MG63 (cell line): ENCODE data around the gene SPSB1. TPM values are rescaled to one million over a fixed set of nuclear protein-coding genes. Genes with fewer than 3 reads are reported as not detected.
"Not testable (repeated sequence)": the region's sequence is repeated elsewhere in the genome, so short reads cannot be mapped to it uniquely, and the experiment has no call there.

Experiments
- DNase-seq: peaks from one replicate; pipeline ENCODE4 v3.0.0-alpha.2; 2020
- H3K27me3 ChIP-seq: fragments of 250-450 bp; sonication (Bioruptor Pico); 2 replicates; pipeline ENCODE4 v1.5.1; 2020; ENCODE audit warnings: mild to moderate bottlenecking, moderate library complexity
- H3K36me3 ChIP-seq: fragments of 250-450 bp; sonication (Bioruptor Pico); 2 replicates; pipeline ENCODE4 v1.5.1; 2020; ENCODE audit warnings: mild to moderate bottlenecking, moderate library complexity
- H3K4me3 ChIP-seq: fragments of 250-450 bp; sonication (Bioruptor Pico); 2 replicates; pipeline ENCODE4 v1.5.1; 2020; ENCODE audit warnings: mild to moderate bottlenecking, moderate library complexity
- H3K9me3 ChIP-seq: fragments of 250-450 bp; sonication (Bioruptor Pico); 2 replicates; pipeline ENCODE4 v1.5.1; 2020; ENCODE audit warnings: mild to moderate bottlenecking, moderate library complexity
- total RNA-seq: library from RNA; depleted of rRNA; stranded (reverse); fragments of >200 nt; shearing (Covaris generic); gene quantifications from 2 replicates; pipeline ENCODE4 v1.2.3, GENCODE V29; 2014; ENCODE audit warnings: low replicate concordance

SPSB1 gene
- total RNA-seq, 1 experiment from 2014 or later: 11.4 TPM

- Histone ChIP-seq H3K27me3 (no peaks in the 10 kb centered on the region), H3K4me3 (no peak overlapping the region), H3K9me3 (no peaks in the 10 kb centered on the region)
Observed at GRCh38 chr1:9371951-9372350, 79.3 kb downstream of the SPSB1 start.

DNA sequence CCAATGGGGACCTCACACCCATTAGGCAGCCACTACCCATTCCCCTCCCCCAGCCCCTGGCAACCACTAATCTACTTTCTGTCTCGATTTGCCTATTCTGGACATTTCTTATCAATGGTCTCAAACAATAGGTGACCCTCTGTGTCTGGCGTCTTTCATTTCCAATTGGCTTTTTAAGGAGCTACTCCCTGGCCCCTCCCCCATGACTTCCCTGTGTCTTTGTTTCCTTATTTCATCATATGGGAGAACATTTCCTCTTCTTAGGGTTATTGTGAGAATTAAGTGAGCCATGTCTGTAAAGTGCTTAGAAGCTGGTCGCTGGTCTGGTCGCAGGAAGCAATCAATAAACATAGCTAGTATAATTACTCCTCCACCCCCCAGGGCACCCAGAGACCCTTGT, 80.9 kb downstream of the SPSB1 start:
- no peaks in the 10 kb centered on the region for H3K9me3 ChIP-seq
- H3K4me3 ChIP-seq: no peak overlapping the region
- no peaks in the 10 kb centered on the region for H3K27me3 ChIP-seq
- no peak for DNase-seq
- H3K36me3 ChIP-seq: peaks cover 3% of the 10 kb centered on the region; the same call in 1 of the 2 replicates

More at GRCh38 chr1:9371951-9372350, 79.3 kb downstream of the SPSB1 start:
- no peak for DNase-seq
- H3K36me3 ChIP-seq: peaks cover 3% of the 10 kb centered on the region; the same call in 1 of the 2 replicates

- Histone ChIP-seq H3K36me3 (peaks cover 3% of the 10 kb centered on the region; the same call in 1 of the 2 replicates), H3K4me3 (no peak overlapping the region), H3K9me3 (no peaks in the 10 kb centered on the region), H3K27me3 (no peaks in the 10 kb centered on the region)
- no peak for DNase-seq
Observed at GRCh38 chr1:9374748-9375341, 82.2 kb downstream of the SPSB1 start.

GRCh38 chr1:9375912-9376311, 83.2 kb downstream of the SPSB1 start:
- Histone ChIP-seq H3K9me3 (no peaks in the 10 kb centered on the region), H3K4me3 (no peak overlapping the region), H3K27me3 (no peaks in the 10 kb centered on the region), H3K36me3 (no peaks in the 10 kb centered on the region)
- no peak for DNase-seq

- Histone ChIP-seq H3K36me3 (no peaks in the 10 kb centered on the region), H3K4me3 (no peak overlapping the region), H3K9me3 (no peaks in the 10 kb centered on the region), H3K27me3 (no peaks in the 10 kb centered on the region)
- no peak for DNase-seq
Observed at GRCh38 chr1:9376430-9376829, 83.7 kb downstream of the SPSB1 start.

DNA sequence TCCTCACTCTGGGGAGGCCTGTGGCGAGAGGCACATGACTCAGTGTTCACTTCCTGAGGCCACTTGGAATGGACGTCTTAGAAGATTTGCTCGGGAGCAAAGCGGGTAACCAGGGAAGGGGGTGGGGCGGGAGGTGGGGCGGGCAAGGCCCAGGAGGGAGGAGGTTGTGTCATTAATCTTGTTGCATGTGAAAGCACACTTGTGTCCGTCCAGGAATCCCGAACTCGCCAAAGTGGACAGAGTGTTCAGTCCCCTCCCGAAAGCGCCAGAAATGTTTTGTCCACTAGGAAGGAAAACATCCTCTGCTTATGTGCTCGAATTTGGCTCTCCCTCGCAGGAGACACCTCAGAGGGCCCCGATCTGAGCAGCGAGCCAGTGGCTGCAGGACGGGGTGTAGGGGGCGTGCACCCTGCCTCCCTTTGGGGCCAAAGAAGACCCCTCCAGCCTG, 84.2 kb downstream of the SPSB1 start:
- no peaks in the 10 kb centered on the region for H3K27me3 ChIP-seq
- DNase-seq: no peak
- H3K9me3 ChIP-seq: no peaks in the 10 kb centered on the region
- H3K4me3 ChIP-seq: no peak overlapping the region
- H3K36me3 ChIP-seq: no peaks in the 10 kb centered on the region

GRCh38 chr1:9378801-9379200, 86.1 kb downstream of the SPSB1 start:
- Histone ChIP-seq H3K4me3 (no peak overlapping the region), H3K27me3 (no peaks in the 10 kb centered on the region), H3K36me3 (no peaks in the 10 kb centered on the region), H3K9me3 (no peaks in the 10 kb centered on the region)
- DNase-seq: no peak

GRCh38 chr1:9380711-9381110, 88.0 kb downstream of the SPSB1 start:
- no peak for DNase-seq
- H3K4me3 ChIP-seq: no peak overlapping the region
- no peaks in the 10 kb centered on the region for H3K27me3 ChIP-seq
- H3K9me3 ChIP-seq: no peaks in the 10 kb centered on the region
- H3K36me3 ChIP-seq: no peaks in the 10 kb centered on the region

DNA sequence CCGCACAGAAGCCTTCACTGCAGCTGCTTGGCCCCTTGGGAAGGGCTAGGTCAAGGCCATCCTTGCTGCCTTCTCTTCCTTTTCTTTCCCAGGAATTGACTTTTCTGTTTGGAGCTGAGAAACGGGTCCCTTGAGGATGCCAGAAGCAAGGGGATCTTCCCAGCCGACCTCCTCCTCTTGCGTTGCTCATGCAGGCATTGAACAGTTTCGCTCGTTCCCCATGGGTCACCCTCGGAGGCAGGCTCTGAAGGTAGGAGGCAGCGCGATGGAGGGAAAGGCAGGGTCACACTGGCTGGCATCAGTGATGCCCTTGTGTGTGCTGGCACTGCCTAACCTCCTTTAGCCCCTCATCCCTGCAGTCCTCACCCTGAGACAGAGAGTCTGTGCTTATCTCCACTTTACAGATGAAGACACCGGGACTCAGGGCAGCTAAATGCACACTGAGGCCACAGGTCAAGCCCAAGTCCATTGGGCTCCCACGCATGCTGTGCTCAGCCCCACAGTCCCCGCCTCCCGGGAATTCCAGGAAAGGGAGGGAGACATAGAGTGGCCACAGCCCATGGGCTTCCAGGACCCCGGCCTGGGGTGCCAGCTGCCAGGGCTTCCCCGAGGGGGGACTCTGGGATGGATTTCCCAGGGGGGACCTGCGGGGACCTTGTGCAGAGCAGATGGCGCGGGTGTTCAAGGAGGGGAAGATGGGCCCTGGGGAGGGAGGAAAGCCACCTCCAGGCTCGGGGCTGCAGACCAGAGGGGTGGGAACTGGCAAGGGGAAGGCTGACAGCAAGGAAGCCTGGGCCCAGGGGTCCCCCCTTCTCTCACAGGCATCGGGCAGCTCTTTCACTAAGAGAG, 90.2 kb downstream of the SPSB1 start:
- H3K4me3 ChIP-seq: no peak overlapping the region
- DNase-seq: no peak

GRCh38 chr1:9384128-9384527, 91.4 kb downstream of the SPSB1 start:
- DNase-seq: no peak
- H3K4me3 ChIP-seq: no peak overlapping the region
- no peaks in the 10 kb centered on the region for H3K36me3 ChIP-seq
- H3K27me3 ChIP-seq: no peaks in the 10 kb centered on the region
- no peaks in the 10 kb centered on the region for H3K9me3 ChIP-seq

More for the DNA sequence above, 90.2 kb downstream of the SPSB1 start:
- H3K27me3 ChIP-seq: no peaks in the 10 kb centered on the region
- H3K9me3 ChIP-seq: no peaks in the 10 kb centered on the region
- H3K36me3 ChIP-seq: no peaks in the 10 kb centered on the region

- H3K36me3 ChIP-seq: no peaks in the 10 kb centered on the region
- DNase-seq: no peak
Observed at GRCh38 chr1:9384751-9385245, 92.1 kb downstream of the SPSB1 start.

DNA sequence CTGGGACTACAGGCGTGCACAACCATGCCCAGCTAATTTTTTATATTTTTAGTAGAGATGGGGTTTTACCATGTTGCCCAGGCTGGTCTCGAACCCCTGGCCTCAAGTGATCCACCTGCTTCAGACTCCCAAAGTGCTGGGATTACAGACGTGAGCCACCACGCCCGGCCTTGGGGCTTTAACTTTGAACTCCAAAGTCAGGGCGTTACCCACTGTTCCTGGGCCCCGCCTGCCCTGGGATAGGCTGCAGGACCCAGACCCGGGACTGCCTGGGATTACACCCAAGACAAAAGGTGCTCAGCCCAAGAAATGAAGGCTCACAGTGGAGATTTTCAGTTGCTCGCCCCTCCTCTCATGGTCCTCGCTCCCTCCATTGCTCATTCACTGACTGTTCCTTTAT, 92.7 kb downstream of the SPSB1 start:
- DNase-seq, H3K9me3 ChIP-seq, H3K36me3 ChIP-seq, H3K27me3 ChIP-seq, H3K4me3 ChIP-seq: not testable (repeated sequence)

More at GRCh38 chr1:9384751-9385245, 92.1 kb downstream of the SPSB1 start:
- no peaks in the 10 kb centered on the region for H3K27me3 ChIP-seq
- H3K4me3 ChIP-seq: no peak overlapping the region
- no peaks in the 10 kb centered on the region for H3K9me3 ChIP-seq

- DNase-seq: no peak
- no peak overlapping the region for H3K4me3 ChIP-seq
- no peaks in the 10 kb centered on the region for H3K9me3 ChIP-seq
Observed at GRCh38 chr1:9385801-9386573, 93.3 kb downstream of the SPSB1 start.

GRCh38 chr1:9388335-9389180, 95.9 kb downstream of the SPSB1 start:
- Histone ChIP-seq H3K9me3 (no peaks in the 10 kb centered on the region), H3K4me3 (no peak overlapping the region), H3K36me3 (no peaks in the 10 kb centered on the region), H3K27me3 (no peaks in the 10 kb centered on the region)
- peak; percentile 56 for DNase-seq

More at GRCh38 chr1:9385801-9386573, 93.3 kb downstream of the SPSB1 start:
- H3K27me3 ChIP-seq: no peaks in the 10 kb centered on the region
- no peaks in the 10 kb centered on the region for H3K36me3 ChIP-seq

GRCh38 chr1:9389968-9390367, 97.3 kb downstream of the SPSB1 start:
- no peak for DNase-seq

DNA sequence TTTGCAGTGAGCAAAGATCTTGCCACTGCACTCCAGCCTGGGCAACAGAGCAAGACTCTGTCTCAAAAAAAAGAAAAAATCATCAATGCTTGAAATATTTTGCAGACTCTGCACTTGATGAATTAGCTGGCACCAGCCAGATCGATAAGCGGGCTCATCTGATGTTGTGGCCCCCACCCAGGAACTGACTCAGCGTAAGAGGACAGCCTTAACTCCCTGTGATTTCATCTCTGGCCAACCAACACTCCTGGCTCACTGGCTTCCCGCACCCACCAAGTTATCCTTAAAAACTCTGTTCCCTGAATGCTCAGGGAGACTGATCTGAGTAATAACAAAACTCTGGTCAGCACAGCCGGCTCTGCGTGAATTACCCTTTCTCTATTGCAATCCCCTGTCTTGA, 98.9 kb downstream of the SPSB1 start:
- Histone ChIP-seq H3K4me3 (no peak overlapping the region), H3K36me3 (no peaks in the 10 kb centered on the region), H3K9me3 (no peaks in the 10 kb centered on the region), H3K27me3 (no peaks in the 10 kb centered on the region)
- peak; percentile 21 for DNase-seq

More at GRCh38 chr1:9389968-9390367, 97.3 kb downstream of the SPSB1 start:
- Histone ChIP-seq H3K36me3 (no peaks in the 10 kb centered on the region), H3K9me3 (no peaks in the 10 kb centered on the region), H3K4me3 (no peak overlapping the region), H3K27me3 (no peaks in the 10 kb centered on the region)
